HL-60 (cell line): ENCODE measurements around the gene DLK1.

Experiments used
- DNase-seq, 2 experiments: peaks; one replicate each; pipeline ENCODE4 v3.0.0-alpha.2; 2010 to 2020; ENCODE audit warnings: low read depth in 1 of 2, low spot score in 1 of 2
- H3K27ac ChIP-seq: fragments of 250-450 bp; sonication (Bioruptor Pico); replicated peaks from 2 replicates; pipeline ENCODE4 v1.5.1; 2020; ENCODE audit warnings: mild to moderate bottlenecking, moderate library complexity
- H3K27me3 ChIP-seq: fragments of 250-450 bp; sonication (Bioruptor Pico); 2 replicates; pipeline ENCODE4 v1.5.1; 2021; ENCODE audit warnings: mild to moderate bottlenecking, moderate library complexity; ENCODE audit not compliant: insufficient read depth, poor library complexity, severe bottlenecking
- H3K4me3 ChIP-seq: replicated peaks from 2 replicates; pipeline ENCODE4 v1.5.1; 2011; ENCODE audit warnings: mild to moderate bottlenecking, control low read depth, low read length; ENCODE audit not compliant: insufficient read depth
- CTCF ChIP-seq: IDR thresholded peaks from one replicate; pipeline ENCODE4 v1.5.1; 2011; ENCODE audit warnings: low read length, control low read depth, inconsistent platforms; ENCODE audit not compliant: insufficient read depth
- GABPA ChIP-seq: IDR thresholded peaks from 2 replicates; pipeline ENCODE4 v1.6.1; 2012; ENCODE audit warnings: low read depth
- POLR2AphosphoS5 ChIP-seq: IDR thresholded peaks from 2 replicates; pipeline ENCODE4 v1.6.1; 2012; ENCODE audit warnings: low read depth
- REST ChIP-seq: IDR thresholded peaks from 2 replicates; pipeline ENCODE4 v1.6.1; 2012; ENCODE audit warnings: low read depth; ENCODE audit not compliant: insufficient replicate concordance
- SPI1 ChIP-seq: IDR thresholded peaks from 2 replicates; pipeline ENCODE4 v1.6.1; 2012; ENCODE audit warnings: low read depth, mild to moderate bottlenecking, borderline replicate concordance

DLK1 gene

GRCh38 chr14:100740929-100741328 lies 14.2 kb downstream of the DLK1 start:
- Histone ChIP-seq H3K4me3 (no peak overlapping the region), H3K27ac (no peak overlapping the region), H3K27me3 (no peaks in the 10 kb centered on the region)
- TF ChIP-seq POLR2AphosphoS5, result no peak
- no peak for TF ChIP-seq CTCF
- TF ChIP-seq SPI1, result no peak
- TF ChIP-seq GABPA, result no peak
- TF ChIP-seq REST, result no peak
- no peak for DNase-seq

- H3K27me3 ChIP-seq, result no peaks in the 10 kb centered on the region
- TF ChIP-seq REST (no peak), CTCF (no peak), GABPA (no peak), POLR2AphosphoS5 (no peak), SPI1 (no peak)
- no peak overlapping the region for H3K27ac ChIP-seq
- no peak for DNase-seq
- no peak overlapping the region for H3K4me3 ChIP-seq
Measured at GRCh38 chr14:100741966-100742365, 15.3 kb downstream of the DLK1 start.

- no peaks in the 10 kb centered on the region for H3K27me3 ChIP-seq
- H3K27ac ChIP-seq, result no peak overlapping the region
- no peak for DNase-seq
- no peak overlapping the region for H3K4me3 ChIP-seq
- TF ChIP-seq REST, result no peak
- no peak for TF ChIP-seq CTCF
- TF ChIP-seq GABPA, result no peak
- no peak for TF ChIP-seq SPI1
- TF ChIP-seq POLR2AphosphoS5, result no peak
Measured at GRCh38 chr14:100746326-100746725, 19.6 kb downstream of the DLK1 start.
